IMR-90 (cell line): ENCODE results near the gene SLC17A9. TPM values are rescaled to one million over a fixed set of nuclear protein-coding genes. Genes with fewer than 3 reads are reported as not detected.

Experiments used
- ATAC-seq: fragments of 200-7000 bp; cut with Tn5 transposase; 2 replicates; pipeline ENCODE4 v1.9.1; 2020; ENCODE audit warnings: low read depth, mild to moderate bottlenecking, moderate library complexity
- BruUV-seq: library from RNA; stranded (reverse); fragments of 400-500 nt; replicated peaks from 2 replicates; lab custom pipeline; 2021; lab: Mats Ljungman, UMichigan
- CTCF ChIA-PET: fragments of 300-600 bp; formaldehyde crosslinking; extraction: SDS; loops from one replicate; lab custom pipeline; 2021; ENCODE audit warnings: antibody characterized with exemption; lab: Yijun Ruan, JAX
- POLR2A ChIA-PET: fragments of 300-600 bp; sonication (Branson Sonifier 250); formaldehyde crosslinking; loops from one replicate; lab custom pipeline; 2022; ENCODE audit warnings: antibody characterized with exemption; ENCODE audit not compliant: unreplicated experiment; lab: Charles Lee
- DNase-seq: peaks from one replicate; pipeline ENCODE4 v3.0.0; 2013
- H2AFZ ChIP-seq: replicated peaks from 2 replicates; pipeline ENCODE3; 2013; ENCODE audit warnings: low read length, mild to moderate bottlenecking; ENCODE audit not compliant: poor library complexity
- H2AK5ac ChIP-seq: 2 replicates; pipeline ENCODE4 v1.6.1; 2013; ENCODE audit warnings: low read depth, low read length, inconsistent platforms
- H2AK9ac ChIP-seq: replicated peaks from 2 replicates; pipeline ENCODE3; 2013; ENCODE audit warnings: mild to moderate bottlenecking, low read depth, low read length, moderate library complexity; ENCODE audit not compliant: poor library complexity
- H2BK120ac ChIP-seq: 2 replicates; pipeline ENCODE4 v1.6.1; 2013; ENCODE audit warnings: low read depth, low read length, inconsistent platforms
- H2BK15ac ChIP-seq: 3 replicates; pipeline ENCODE4 v1.6.1; 2013; ENCODE audit warnings: low read depth, low read length, inconsistent platforms
- H2BK20ac ChIP-seq: 2 replicates; pipeline ENCODE4 v1.6.1; 2013; ENCODE audit warnings: low read depth, mild to moderate bottlenecking, inconsistent platforms, low read length, moderate library complexity
- H2BK5ac ChIP-seq: 2 replicates; pipeline ENCODE4 v1.6.1; 2013; ENCODE audit warnings: mild to moderate bottlenecking, low read depth, low read length, inconsistent platforms; ENCODE audit not compliant: poor library complexity, severe bottlenecking
- H3K14ac ChIP-seq: replicated peaks from 2 replicates; pipeline ENCODE4 v1.6.1; 2013; ENCODE audit warnings: low read depth, low read length, inconsistent platforms
- H3K18ac ChIP-seq: 2 replicates; pipeline ENCODE4 v1.6.1; 2013; ENCODE audit warnings: low read depth, low read length, control low read depth
- H3K23ac ChIP-seq: 2 replicates; pipeline ENCODE4 v1.6.1; 2013; ENCODE audit warnings: low read depth, low read length, inconsistent platforms
- H3K27ac ChIP-seq: 2 replicates; pipeline ENCODE4 v1.5.1; 2013; ENCODE audit warnings: mild to moderate bottlenecking, control low read depth, low read length; ENCODE audit not compliant: insufficient read depth
- H3K27me3 ChIP-seq: 2 replicates; pipeline ENCODE4 v1.6.1; 2013; ENCODE audit warnings: low read length; ENCODE audit not compliant: control insufficient read depth, insufficient read depth
- H3K36me3 ChIP-seq: 2 replicates; pipeline ENCODE4 v1.6.1; 2013; ENCODE audit warnings: low read length, mixed read lengths; ENCODE audit not compliant: control insufficient read depth, insufficient read depth
- H3K4ac ChIP-seq: 2 replicates; pipeline ENCODE4 v1.6.1; 2013; ENCODE audit warnings: low read depth, low read length, inconsistent platforms
- H3K4me1 ChIP-seq: 2 replicates; pipeline ENCODE4 v1.6.1; 2013; ENCODE audit warnings: low read length, mixed read lengths; ENCODE audit not compliant: control insufficient read depth, insufficient read depth
- H3K4me2 ChIP-seq: 2 replicates; pipeline ENCODE4 v1.6.1; 2013; ENCODE audit warnings: low read depth, mild to moderate bottlenecking, control low read depth, low read length, moderate library complexity
- H3K4me3 ChIP-seq: 2 replicates; pipeline ENCODE4 v1.5.1; 2013; ENCODE audit warnings: low read depth, mild to moderate bottlenecking, control low read depth, low read length, moderate library complexity; ENCODE audit not compliant: insufficient read depth
- H3K56ac ChIP-seq: 2 replicates; pipeline ENCODE4 v1.6.1; 2013; ENCODE audit warnings: low read length, inconsistent platforms; ENCODE audit not compliant: insufficient read depth; ENCODE audit errors: extremely low read depth
- H3K79me1 ChIP-seq, 2 experiments: 2 replicates each; pipeline ENCODE4 v1.6.1; 2013; ENCODE audit warnings: low read length in 2 of 2, inconsistent platforms in 1 of 2, low read depth in 1 of 2
- H3K9ac ChIP-seq: 2 replicates; pipeline ENCODE4 v1.6.1; 2013; ENCODE audit warnings: low read depth, low read length, control low read depth
- H3K9me1 ChIP-seq: 2 replicates; pipeline ENCODE4 v1.6.1; 2013; ENCODE audit warnings: low read length, inconsistent platforms; ENCODE audit not compliant: insufficient read depth
- H3K9me3 ChIP-seq: 2 replicates; pipeline ENCODE4 v1.6.1; 2013; ENCODE audit warnings: low read length; ENCODE audit not compliant: control insufficient read depth, insufficient read depth
- H4K20me1 ChIP-seq: 2 replicates; pipeline ENCODE4 v1.6.1; 2013; ENCODE audit warnings: low read length, inconsistent platforms; ENCODE audit not compliant: insufficient read depth
- H4K5ac ChIP-seq: 2 replicates; pipeline ENCODE4 v1.6.1; 2013; ENCODE audit warnings: mild to moderate bottlenecking, low read depth, low read length, control low read depth
- H4K8ac ChIP-seq, 2 experiments: 2 replicates each; pipeline ENCODE4 v1.6.1; 2013; ENCODE audit warnings: low read depth in 2 of 2, low read length in 2 of 2, control low read depth in 1 of 2, inconsistent platforms in 1 of 2
- H4K91ac ChIP-seq: 2 replicates; pipeline ENCODE4 v1.6.1; 2013; ENCODE audit warnings: low read depth, low read length, inconsistent platforms; ENCODE audit not compliant: insufficient read depth
- BHLHE40 ChIP-seq: fragments of 150-350 bp; IDR thresholded peaks from 2 replicates; pipeline ENCODE4 v1.6.1; 2016; ENCODE audit warnings: mild to moderate bottlenecking, low read depth, low read length
- CEBPB ChIP-seq: IDR thresholded peaks from 2 replicates; pipeline ENCODE4 v1.6.1; 2012; ENCODE audit warnings: low read depth, low read length, improper control_type of control experiment
- CHD1 ChIP-seq: IDR thresholded peaks from 2 replicates; pipeline ENCODE4 v1.6.1; 2012; ENCODE audit warnings: low read depth, low read length, improper control_type of control experiment
- CTCF ChIP-seq: conservative IDR thresholded peaks from 2 replicates; pipeline ENCODE4 v1.5.1; 2012; ENCODE audit warnings: mild to moderate bottlenecking, low read depth, low read length, improper control_type of control experiment
- MAFK ChIP-seq: IDR thresholded peaks from 2 replicates; pipeline ENCODE4 v1.6.1; 2012; ENCODE audit warnings: low read depth, low read length, improper control_type of control experiment
- MAZ ChIP-seq: IDR thresholded peaks from 2 replicates; pipeline ENCODE4 v1.6.1; 2012; ENCODE audit warnings: low read depth, mild to moderate bottlenecking, low read length, improper control_type of control experiment, moderate library complexity, borderline replicate concordance
- MXI1 ChIP-seq: IDR thresholded peaks from 2 replicates; pipeline ENCODE4 v1.6.1; 2012; ENCODE audit warnings: low read depth, mild to moderate bottlenecking, low read length, moderate library complexity, borderline replicate concordance
- NFE2L2 ChIP-seq: fragments of 150-350 bp; IDR thresholded peaks from 2 replicates; pipeline ENCODE4 v1.6.1; 2016; ENCODE audit warnings: low read depth, mild to moderate bottlenecking, low read length
- POLR2A ChIP-seq: IDR thresholded peaks from 2 replicates; pipeline ENCODE4 v1.6.1; 2012; ENCODE audit warnings: mild to moderate bottlenecking, low read depth, low read length
- RAD21 ChIP-seq: IDR thresholded peaks from 2 replicates; pipeline ENCODE4 v1.6.1; 2012; ENCODE audit warnings: low read length, improper control_type of control experiment
- RCOR1 ChIP-seq: IDR thresholded peaks from 2 replicates; pipeline ENCODE4 v1.6.1; 2012; ENCODE audit warnings: mild to moderate bottlenecking, low read length, improper control_type of control experiment; ENCODE audit not compliant: insufficient replicate concordance
- RFX5 ChIP-seq: IDR thresholded peaks from 2 replicates; pipeline ENCODE4 v1.8.0; 2012; ENCODE audit warnings: low read depth, mild to moderate bottlenecking, low read length, moderate library complexity
- SMC3 ChIP-seq: fragments of 150-350 bp; IDR thresholded peaks from 2 replicates; pipeline ENCODE4 v1.6.1; 2016; ENCODE audit warnings: low read depth, mild to moderate bottlenecking, antibody characterized with exemption, low read length, moderate library complexity
- USF2 ChIP-seq: fragments of 150-350 bp; IDR thresholded peaks from 2 replicates; pipeline ENCODE4 v1.6.1; 2017; ENCODE audit warnings: mild to moderate bottlenecking, antibody characterized with exemption, low read length, low read depth
- WGBS, 2 experiments: methylation state at CpG; one replicate each; pipeline versions ENCODE4 v1.1.5 to v1.1.7; 2013; ENCODE audit warnings: missing lambda C conversion rate in 2 of 2; ENCODE audit not compliant: insufficient read length in 1 of 2; ENCODE audit errors: extremely low coverage in 2 of 2; 5-methylcytosine and 5-hydroxymethylcytosine counted together
- dilution Hi-C: fragments of 300-500 bp; cut with HindIII; formaldehyde crosslinking; loops from one replicate; pipeline ENCODE4 v1.14.3; 2018; ENCODE audit warnings: low sequenced_read_pairs; ENCODE audit not compliant: unreplicated experiment
- in situ Hi-C: fragments of 300-500 bp; cut with MboI; formaldehyde crosslinking; loops from 3 replicates; pipeline ENCODE4 v1.14.3; 2019; ENCODE audit warnings: low sequenced_read_pairs, inconsistent platforms, mixed read lengths
- intact Hi-C: fragments of 100-400 bp; cut with micrococcal nuclease; formaldehyde crosslinking; loops from 2 replicates; pipeline ENCODE4 v1.10.0; 2022
- polyA plus RNA-seq, 3 experiments: library from polyadenylated mRNA; depleted of rRNA; stranded (reverse); fragments of >200 nt; gene quantifications; 2 replicates each; pipeline ENCODE4 v1.2.3, GENCODE V29; 2012; ENCODE audit warnings: low replicate concordance in 1 of 3
- total RNA-seq: library from RNA; depleted of rRNA; stranded (reverse); fragments of >200 nt; gene quantifications from 2 replicates; pipeline ENCODE4 v1.2.3, GENCODE V29; 2012

Gene SLC17A9
- total and polyA plus RNA-seq, 2 of the 4 experiments (the other 2 are of a cell fraction): 2.2 to 14.4 TPM

- H2BK20ac ChIP-seq: no peak overlapping the region
- no peak overlapping the region for H3K27ac ChIP-seq
- no peaks in the 10 kb centered on the region for H3K79me1 ChIP-seq
- H3K4me3 ChIP-seq: no peak overlapping the region
- dilution Hi-C loops (no loop called here), intact Hi-C loops (no loop called here), in situ Hi-C loops (no loop called here)
- ATAC-seq (no peak), DNase-seq (no peak)
- CTCF ChIA-PET: no interaction called here
- peaks cover 1% of the 10 kb centered on the region; the same call in 1 of the 2 replicates for H3K36me3 ChIP-seq
- no peak overlapping the region for H4K5ac ChIP-seq
- no peaks in the 10 kb centered on the region for H3K9me3 ChIP-seq
- WGBS, 2 experiments: 93% methylated on average over 24 of the region's 30 CpGs; no CpG with 5 or more reads in 1 of the 2 experiments
- no peak overlapping the region for H3K56ac ChIP-seq
- no peak overlapping the region for H3K14ac ChIP-seq
- H3K4ac ChIP-seq: no peak overlapping the region
- no peak overlapping the region for H2AFZ ChIP-seq
- H4K8ac ChIP-seq: no peak overlapping the region
- H3K4me1 ChIP-seq: no peaks in the 10 kb centered on the region
- no peaks in the 10 kb centered on the region for H4K20me1 ChIP-seq
- peaks cover 4% of the 10 kb centered on the region; the same call in 1 of the 2 replicates for H3K9me1 ChIP-seq
- H2BK15ac ChIP-seq: no peak overlapping the region
- no peak overlapping the region for H3K23ac ChIP-seq
- H3K9ac ChIP-seq: no peak overlapping the region
- no peak overlapping the region for H4K91ac ChIP-seq
- no TSS peak for BruUV-seq
- H2BK120ac ChIP-seq: no peak overlapping the region
- peaks cover 11% of the 10 kb centered on the region; the same call in 1 of the 2 replicates for H3K27me3 ChIP-seq
- no peak overlapping the region for H2AK9ac ChIP-seq
- TF ChIP-seq CEBPB (no peak), MAFK (no peak), RAD21 (no peak), BHLHE40 (no peak), SMC3 (no peak), POLR2A (no peak), NFE2L2 (no peak), RFX5 (no peak), USF2 (no peak), CHD1 (no peak), CTCF (no peak), MXI1 (no peak), RCOR1 (no peak), MAZ (no peak)
- H2AK5ac ChIP-seq: no peak overlapping the region
- POLR2A ChIA-PET: no interaction called here
- no peak overlapping the region for H3K18ac ChIP-seq
- no peak overlapping the region for H3K4me2 ChIP-seq
- no peak overlapping the region for H2BK5ac ChIP-seq
Observed at GRCh38 chr20:62962221-62962879, 9.8 kb downstream of the SLC17A9 start.
